HUES64 (cell line): Measurements from ENCODE around the gene SRPK3.
"Not testable (repeated sequence)": the region's sequence is repeated elsewhere in the genome, so short reads cannot be mapped to it uniquely, and the experiment has no call there.

Source experiments
- H3K27ac ChIP-seq: 2 replicates; pipeline ENCODE4 v1.7.0; 2013; ENCODE audit warnings: low read depth, low read length, inconsistent platforms
- H3K27me3 ChIP-seq: 2 replicates; pipeline ENCODE4 v1.6.1; 2013; ENCODE audit warnings: mild to moderate bottlenecking, low read length; ENCODE audit not compliant: insufficient read depth
- H3K36me3 ChIP-seq: 2 replicates; pipeline ENCODE4 v1.6.1; 2013; ENCODE audit warnings: mild to moderate bottlenecking, low read length; ENCODE audit not compliant: insufficient read depth
- H3K4me1 ChIP-seq: 2 replicates; pipeline ENCODE4 v1.6.1; 2013; ENCODE audit warnings: mild to moderate bottlenecking, low read length, moderate library complexity; ENCODE audit not compliant: insufficient read depth
- H3K4me3 ChIP-seq: 2 replicates; pipeline ENCODE4 v1.5.1; 2013; ENCODE audit warnings: mild to moderate bottlenecking, low read length, moderate library complexity
- H3K9ac ChIP-seq: 2 replicates; pipeline ENCODE4 v1.6.1; 2013; ENCODE audit warnings: mild to moderate bottlenecking, low read depth, low read length
- H3K9me3 ChIP-seq: 2 replicates; pipeline ENCODE4 v1.6.1; 2013; ENCODE audit warnings: low read depth, low read length; ENCODE audit not compliant: insufficient read depth
- WGBS: fragments of 150-250, 120-280 bp; methylation state at CpG from one replicate; pipeline ENCODE4 v1.1.7; 2013; ENCODE audit warnings: missing lambda C conversion rate; 5-methylcytosine and 5-hydroxymethylcytosine counted together

SRPK3 gene

GRCh38 chrX:153804100-153804595 is 23.3 kb downstream of the SRPK3 start:
- Histone ChIP-seq H3K36me3 (0 out of 2 replicates have a peak, but pooled peaks cover 8% of the 10 kb centered on the region), H3K4me1 (no peaks in the 10 kb centered on the region), H3K27ac (no peak overlapping the region), H3K4me3 (no peak overlapping the region), H3K9me3 (no peaks in the 10 kb centered on the region), H3K27me3 (no peaks in the 10 kb centered on the region), H3K9ac (no peak overlapping the region)
- 95% methylated on average over 34 of the region's 34 CpGs for WGBS

- Histone ChIP-seq H3K4me1 (no peaks in the 10 kb centered on the region), H3K36me3 (0 out of 2 replicates have a peak, but pooled peaks cover 7% of the 10 kb centered on the region), H3K9ac (no peak overlapping the region), H3K27me3 (no peaks in the 10 kb centered on the region), H3K27ac (no peak overlapping the region), H3K4me3 (no peak overlapping the region), H3K9me3 (no peaks in the 10 kb centered on the region)
- 94% methylated on average over 25 of the region's 25 CpGs for WGBS
Measured at GRCh38 chrX:153804621-153805020, 23.8 kb downstream of the SRPK3 start.

GRCh38 chrX:153805436-153805835 is 24.6 kb downstream of the SRPK3 start:
- Histone ChIP-seq H3K4me3 (no peak overlapping the region), H3K9ac (no peak overlapping the region), H3K27ac (no peak overlapping the region), H3K36me3 (0 out of 2 replicates have a peak, but pooled peaks cover 7% of the 10 kb centered on the region), H3K27me3 (no peaks in the 10 kb centered on the region), H3K4me1 (no peaks in the 10 kb centered on the region), H3K9me3 (no peaks in the 10 kb centered on the region)
- WGBS, result 92% methylated on average over 13 of the region's 13 CpGs

- Histone ChIP-seq H3K9ac (no peak overlapping the region), H3K4me3 (no peak overlapping the region), H3K27me3 (no peaks in the 10 kb centered on the region), H3K4me1 (no peaks in the 10 kb centered on the region; the same call in 1 of the 2 replicates), H3K9me3 (no peaks in the 10 kb centered on the region), H3K27ac (no peak overlapping the region), H3K36me3 (0 out of 2 replicates have a peak, but pooled peaks cover 7% of the 10 kb centered on the region)
- WGBS, result 95% methylated on average over 24 of the region's 28 CpGs
Measured at GRCh38 chrX:153806999-153807575, 26.2 kb downstream of the SRPK3 start.

- no peaks in the 10 kb centered on the region for H3K9me3 ChIP-seq
- H3K4me1 ChIP-seq, result peaks cover 2% of the 10 kb centered on the region; the same call in 1 of the 2 replicates
- no peak overlapping the region for H3K9ac ChIP-seq
- H3K36me3 ChIP-seq, result 0 out of 2 replicates have a peak, but pooled peaks cover 4% of the 10 kb centered on the region
- no peak overlapping the region for H3K27ac ChIP-seq
- H3K27me3 ChIP-seq, result no peaks in the 10 kb centered on the region
- H3K4me3 ChIP-seq, result no peak overlapping the region
- WGBS, result 94% methylated on average over 19 of the region's 19 CpGs
Measured at GRCh38 chrX:153807976-153808375, 27.1 kb downstream of the SRPK3 start.

- no peaks in the 10 kb centered on the region for H3K36me3 ChIP-seq
- H3K9me3 ChIP-seq, result no peaks in the 10 kb centered on the region
- H3K4me1 ChIP-seq, result peaks cover 2% of the 10 kb centered on the region; the same call in 1 of the 2 replicates
- H3K9ac ChIP-seq, result no peak overlapping the region
- no peaks in the 10 kb centered on the region for H3K27me3 ChIP-seq
- no peak overlapping the region for H3K4me3 ChIP-seq
- H3K27ac ChIP-seq, result no peak overlapping the region
- WGBS, result 55% methylated on average over 14 of the region's 14 CpGs
Measured at GRCh38 chrX:153812220-153812619, 31.4 kb downstream of the SRPK3 start.

GRCh38 chrX:153813161-153813560 is 32.3 kb downstream of the SRPK3 start:
- Histone ChIP-seq H3K4me1 (peaks cover 2% of the 10 kb centered on the region; the same call in 1 of the 2 replicates), H3K27me3 (no peaks in the 10 kb centered on the region), H3K9ac (no peak overlapping the region), H3K4me3 (no peak overlapping the region), H3K36me3 (no peaks in the 10 kb centered on the region), H3K9me3 (no peaks in the 10 kb centered on the region), H3K27ac (no peak overlapping the region)
- WGBS, result 93% methylated on average over 5 of the region's 5 CpGs

- peaks cover 2% of the 10 kb centered on the region; the same call in 1 of the 2 replicates for H3K4me1 ChIP-seq
- WGBS, result 91% methylated on average over 19 of the region's 19 CpGs
Measured at GRCh38 chrX:153814591-153815315, 33.9 kb downstream of the SRPK3 start.

GRCh38 chrX:153816831-153817690 is 36.2 kb downstream of the SRPK3 start:
- no peaks in the 10 kb centered on the region for H3K27me3 ChIP-seq
- WGBS, result 92% methylated on average over 23 of the region's 25 CpGs
- H3K9ac ChIP-seq, result no peak overlapping the region
- H3K27ac ChIP-seq, result no peak overlapping the region
- peaks cover 9% of the 10 kb centered on the region for H3K4me1 ChIP-seq
- H3K9me3 ChIP-seq, result no peaks in the 10 kb centered on the region
- no peak overlapping the region for H3K4me3 ChIP-seq
- no peaks in the 10 kb centered on the region for H3K36me3 ChIP-seq

More at GRCh38 chrX:153814591-153815315, 33.9 kb downstream of the SRPK3 start:
- Histone ChIP-seq H3K27ac (no peak overlapping the region), H3K4me3 (no peak overlapping the region), H3K9ac (no peak overlapping the region), H3K27me3 (no peaks in the 10 kb centered on the region), H3K36me3 (no peaks in the 10 kb centered on the region), H3K9me3 (no peaks in the 10 kb centered on the region)

DNA sequence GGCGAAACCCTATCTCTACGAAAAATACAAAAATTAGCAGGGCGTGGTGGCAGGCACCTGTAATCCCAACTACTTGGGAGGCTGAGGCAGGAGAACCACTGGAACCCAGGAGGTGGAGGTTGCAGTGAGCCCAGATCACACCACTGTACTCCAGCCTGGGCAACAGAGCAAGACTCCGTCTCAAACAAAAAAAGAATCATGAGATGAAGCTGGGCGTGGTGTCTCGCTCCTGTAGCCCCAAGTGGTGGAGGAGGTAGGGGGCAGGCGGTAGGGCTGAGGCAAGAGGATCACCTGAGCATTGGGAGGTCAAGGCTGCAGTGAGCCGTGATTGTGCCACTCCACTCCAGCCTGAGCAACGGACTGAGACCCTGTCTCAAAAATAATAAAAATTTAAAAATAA is 37.2 kb downstream of the SRPK3 start:
- not testable (repeated sequence) for H3K27ac ChIP-seq, H3K9ac ChIP-seq, H3K9me3 ChIP-seq, H3K4me1 ChIP-seq, H3K36me3 ChIP-seq, H3K4me3 ChIP-seq, H3K27me3 ChIP-seq
- 94% methylated on average over 8 of the region's 9 CpGs for WGBS
